ENCODE results near the gene GNPNAT1. TPM values are rescaled to one million over a fixed set of nuclear protein-coding genes. Genes with fewer than 3 reads are reported as not detected.

GNPNAT1 gene
- total RNA-seq, 1 donor: 35.5 TPM

DNA sequence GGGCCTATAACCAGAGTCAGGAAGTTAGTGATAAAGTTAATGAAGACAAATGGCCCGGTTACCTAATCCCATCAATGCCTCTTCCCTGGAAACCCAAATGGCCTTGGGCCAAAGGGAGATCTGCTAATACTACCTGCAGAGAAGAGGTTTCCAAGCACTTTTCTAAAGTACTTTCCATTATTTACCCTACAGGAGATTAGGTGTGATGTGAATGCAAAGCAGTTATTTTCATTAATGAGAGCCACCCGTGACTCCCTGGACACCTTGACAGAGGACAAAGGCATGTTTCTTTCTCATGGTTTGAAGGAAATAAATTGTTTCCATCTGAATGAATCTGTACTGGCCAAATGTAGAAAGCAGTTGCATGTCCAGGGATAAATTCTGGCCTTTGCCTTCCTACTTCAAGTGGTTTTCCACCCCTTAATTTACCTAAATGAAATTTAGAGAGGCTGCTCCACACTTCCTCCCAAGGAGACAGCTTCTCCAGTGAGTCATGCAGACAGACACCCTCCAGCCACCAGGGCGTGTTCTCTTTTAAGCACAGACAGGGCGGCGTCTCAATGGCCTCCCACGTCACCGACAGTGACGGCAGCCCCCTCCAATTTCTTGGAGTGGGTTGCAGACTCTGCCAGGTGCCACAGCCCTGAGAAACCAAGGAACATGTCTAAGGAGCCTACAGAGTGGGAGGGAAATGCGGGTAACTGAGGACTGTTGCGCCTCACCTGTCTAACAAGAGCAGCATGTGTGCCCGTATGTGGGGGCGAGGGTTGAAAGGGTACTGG is 43.9 kb upstream of the GNPNAT1 start:
- H3K4me1 ChIP-seq (ENCODE audit: insufficient read depth, low read length): peaks cover 24% of the 10 kb centered on the region
- DNase-seq (ENCODE audit: insufficient read length, low spot score, missing footprints): peak; percentile 65
- H3K27ac ChIP-seq (ENCODE audit: low read depth, low read length): peak overlapping the region; percentile 94
- no peaks in the 10 kb centered on the region for H3K9me3 ChIP-seq (ENCODE audit: low read depth, low read length)
- H3K79me2 ChIP-seq (ENCODE audit: insufficient read depth, low read length): no peaks in the 10 kb centered on the region
- peak overlapping the region; percentile 29 for H3K4me3 ChIP-seq (ENCODE audit: insufficient read depth, low read length)
- no peaks in the 10 kb centered on the region for H3K27me3 ChIP-seq (ENCODE audit: insufficient read depth, low read length)
- TF ChIP-seq, protein P1, sequence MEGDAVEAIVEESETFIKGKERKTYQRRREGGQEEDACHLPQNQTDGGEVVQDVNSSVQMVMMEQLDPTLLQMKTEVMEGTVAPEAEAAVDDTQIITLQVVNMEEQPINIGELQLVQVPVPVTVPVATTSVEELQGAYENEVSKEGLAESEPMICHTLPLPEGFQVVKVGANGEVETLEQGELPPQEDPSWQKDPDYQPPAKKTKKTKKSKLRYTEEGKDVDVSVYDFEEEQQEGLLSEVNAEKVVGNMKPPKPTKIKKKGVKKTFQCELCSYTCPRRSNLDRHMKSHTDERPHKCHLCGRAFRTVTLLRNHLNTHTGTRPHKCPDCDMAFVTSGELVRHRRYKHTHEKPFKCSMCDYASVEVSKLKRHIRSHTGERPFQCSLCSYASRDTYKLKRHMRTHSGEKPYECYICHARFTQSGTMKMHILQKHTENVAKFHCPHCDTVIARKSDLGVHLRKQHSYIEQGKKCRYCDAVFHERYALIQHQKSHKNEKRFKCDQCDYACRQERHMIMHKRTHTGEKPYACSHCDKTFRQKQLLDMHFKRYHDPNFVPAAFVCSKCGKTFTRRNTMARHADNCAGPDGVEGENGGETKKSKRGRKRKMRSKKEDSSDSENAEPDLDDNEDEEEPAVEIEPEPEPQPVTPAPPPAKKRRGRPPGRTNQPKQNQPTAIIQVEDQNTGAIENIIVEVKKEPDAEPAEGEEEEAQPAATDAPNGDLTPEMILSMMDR (IDR thresholded peaks at IDR 0.05; ENCODE audit: extremely low read depth, low read depth, low read length): no peak
- H4K20me1 ChIP-seq (ENCODE audit: insufficient read depth, low read length): no peaks in the 10 kb centered on the region
- H3K4me2 ChIP-seq (ENCODE audit: insufficient read depth, low read length): peak overlapping the region; percentile 70
- H2AFZ ChIP-seq (ENCODE audit: low read length): peak overlapping the region; percentile 68
- no peaks in the 10 kb centered on the region for H3K36me3 ChIP-seq (ENCODE audit: insufficient read depth, low read length)

DNA sequence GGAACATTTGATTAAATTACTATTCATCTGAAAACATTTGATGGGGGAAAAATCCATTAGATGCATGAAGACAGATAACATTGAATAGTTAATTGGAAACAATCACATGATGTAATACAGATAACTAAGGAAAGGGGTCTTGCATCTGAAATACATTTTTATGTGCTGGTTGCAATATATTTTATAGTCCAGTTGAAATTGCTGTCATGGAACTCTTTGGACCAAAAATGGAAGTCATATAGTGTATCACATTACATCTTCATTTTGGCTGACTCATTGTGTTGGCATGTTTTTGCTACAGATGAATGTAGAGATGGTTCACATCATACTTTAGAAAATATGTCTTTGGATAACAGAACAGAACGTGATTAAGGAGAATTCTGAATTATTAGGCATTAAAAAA is 43.0 kb upstream of the GNPNAT1 start:
- Histone ChIP-seq H4K20me1 (ENCODE audit: insufficient read depth, low read length) (no peaks in the 10 kb centered on the region), H3K36me3 (ENCODE audit: insufficient read depth, low read length) (no peaks in the 10 kb centered on the region), H3K9me3 (ENCODE audit: low read depth, low read length) (no peaks in the 10 kb centered on the region), H3K27me3 (ENCODE audit: insufficient read depth, low read length) (no peaks in the 10 kb centered on the region), H3K4me1 (ENCODE audit: insufficient read depth, low read length) (peaks cover 24% of the 10 kb centered on the region), H3K4me3 (ENCODE audit: insufficient read depth, low read length) (no peak overlapping the region), H3K27ac (ENCODE audit: low read depth, low read length) (peak overlapping the region; percentile 94), H2AFZ (ENCODE audit: low read length) (no peak overlapping the region), H3K79me2 (ENCODE audit: insufficient read depth, low read length) (no peaks in the 10 kb centered on the region), H3K4me2 (ENCODE audit: insufficient read depth, low read length) (peak overlapping the region; percentile 70)
- DNase-seq (ENCODE audit: insufficient read length, low spot score, missing footprints): peak; percentile 83
- TF ChIP-seq, protein P1 (IDR thresholded peaks at IDR 0.05; ENCODE audit: extremely low read depth, low read depth, low read length): no peak

DNA sequence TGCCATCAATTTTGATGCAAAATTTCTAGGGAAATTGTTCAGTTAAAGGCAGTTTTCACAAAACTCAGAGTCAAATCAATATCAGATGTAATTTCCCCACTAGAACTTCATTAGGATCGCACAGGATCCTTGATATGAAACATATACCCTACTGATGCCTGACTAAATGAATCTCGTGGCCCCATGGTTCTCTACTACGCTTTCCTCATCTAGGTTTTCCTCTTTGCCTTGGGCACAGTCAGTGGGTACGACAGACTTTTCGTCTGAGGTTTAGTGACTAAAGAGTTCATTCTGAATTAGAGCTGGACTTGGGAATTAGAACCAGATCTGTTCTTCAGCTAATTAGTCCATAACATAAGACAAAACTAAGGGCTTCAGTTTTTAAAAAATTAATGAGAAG is 42.5 kb upstream of the GNPNAT1 start:
- H4K20me1 ChIP-seq (ENCODE audit: insufficient read depth, low read length): no peaks in the 10 kb centered on the region
- H3K36me3 ChIP-seq (ENCODE audit: insufficient read depth, low read length): no peaks in the 10 kb centered on the region
- peak overlapping the region; percentile 94 for H3K27ac ChIP-seq (ENCODE audit: low read depth, low read length)
- H3K9me3 ChIP-seq (ENCODE audit: low read depth, low read length): no peaks in the 10 kb centered on the region
- DNase-seq (ENCODE audit: insufficient read length, low spot score, missing footprints): no peak
- H3K79me2 ChIP-seq (ENCODE audit: insufficient read depth, low read length): no peaks in the 10 kb centered on the region
- peaks cover 24% of the 10 kb centered on the region for H3K4me1 ChIP-seq (ENCODE audit: insufficient read depth, low read length)
- TF ChIP-seq, protein P1 (IDR thresholded peaks at IDR 0.05; ENCODE audit: extremely low read depth, low read depth, low read length): no peak
- no peak overlapping the region for H3K4me2 ChIP-seq (ENCODE audit: insufficient read depth, low read length)
- H3K4me3 ChIP-seq (ENCODE audit: insufficient read depth, low read length): no peak overlapping the region
- H2AFZ ChIP-seq (ENCODE audit: low read length): peak overlapping the region; percentile 78
- H3K27me3 ChIP-seq (ENCODE audit: insufficient read depth, low read length): no peaks in the 10 kb centered on the region

DNA sequence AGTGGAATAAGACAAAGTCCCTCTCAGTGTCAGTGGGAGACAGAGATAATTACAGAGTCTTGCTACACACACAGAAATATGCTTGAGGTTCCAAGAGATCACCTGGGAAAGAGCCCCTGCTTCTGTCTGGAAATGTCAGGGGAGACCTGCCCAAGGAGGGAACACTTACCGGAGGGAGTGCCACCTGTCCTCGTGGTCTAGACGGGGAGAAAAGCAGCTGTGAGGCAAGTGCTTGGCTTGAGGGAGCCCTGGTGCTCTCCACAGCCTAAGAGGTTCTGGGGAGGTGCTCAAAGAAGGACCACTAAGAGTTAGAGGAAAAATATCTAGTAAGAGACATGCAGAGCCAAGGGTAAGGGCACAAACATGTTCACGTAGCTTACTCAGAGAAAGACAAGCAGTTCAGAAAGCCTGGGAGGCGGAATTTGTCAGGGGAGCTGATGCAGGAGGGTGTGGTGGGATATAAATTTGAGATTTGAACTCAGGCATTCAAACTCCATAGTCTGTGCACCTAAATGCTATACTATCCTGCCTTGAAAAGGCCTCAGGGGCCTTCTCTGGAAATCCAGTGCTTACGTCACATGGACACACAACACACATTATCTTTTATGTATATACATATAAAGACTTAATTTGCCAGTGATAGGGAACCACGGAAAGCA is 38.2 kb upstream of the GNPNAT1 start:
- H3K4me3 ChIP-seq (ENCODE audit: insufficient read depth, low read length): no peak overlapping the region
- TF ChIP-seq, protein P1 (IDR thresholded peaks at IDR 0.05; ENCODE audit: extremely low read depth, low read depth, low read length): no peak
- H3K27ac ChIP-seq (ENCODE audit: low read depth, low read length): no peak overlapping the region
- no peaks in the 10 kb centered on the region for H3K9me3 ChIP-seq (ENCODE audit: low read depth, low read length)
- H3K4me1 ChIP-seq (ENCODE audit: insufficient read depth, low read length): peaks cover 11% of the 10 kb centered on the region
- H3K79me2 ChIP-seq (ENCODE audit: insufficient read depth, low read length): no peaks in the 10 kb centered on the region
- no peaks in the 10 kb centered on the region for H3K36me3 ChIP-seq (ENCODE audit: insufficient read depth, low read length)
- no peaks in the 10 kb centered on the region for H3K27me3 ChIP-seq (ENCODE audit: insufficient read depth, low read length)
- no peak overlapping the region for H3K4me2 ChIP-seq (ENCODE audit: insufficient read depth, low read length)
- no peak for DNase-seq (ENCODE audit: insufficient read length, low spot score, missing footprints)
- H4K20me1 ChIP-seq (ENCODE audit: insufficient read depth, low read length): no peaks in the 10 kb centered on the region
- peak overlapping the region; percentile 63 for H2AFZ ChIP-seq (ENCODE audit: low read length)

Measured in osteoblast (primary cell).